Panc1 (cell line): Measurements from ENCODE around the gene CCDC57.

ENCODE experiments used
- CTCF ChIP-seq: fragments of 450-650 bp; IDR thresholded peaks from 2 replicates; pipeline ENCODE4 v1.5.1; 2017; ENCODE audit warnings: mild to moderate bottlenecking
- POLR2AphosphoS5 ChIP-seq: IDR thresholded peaks from 2 replicates; pipeline ENCODE4 v1.6.1; 2012; ENCODE audit warnings: mild to moderate bottlenecking, low read depth, low read length, moderate library complexity
- REST ChIP-seq, 2 experiments: IDR thresholded peaks; 2 replicates each; pipeline ENCODE4 v1.6.1; 2011 to 2012; ENCODE audit warnings: low read depth in 2 of 2, control low read depth in 1 of 2, low read length in 1 of 2, mild to moderate bottlenecking in 1 of 2, moderate library complexity in 1 of 2; ENCODE audit not compliant: insufficient read depth in 1 of 2
- SIN3A ChIP-seq: IDR thresholded peaks from 2 replicates; pipeline ENCODE4 v1.6.1; 2012; ENCODE audit warnings: low read depth, mild to moderate bottlenecking, low read length, moderate library complexity, borderline replicate concordance; ENCODE audit not compliant: insufficient read depth
- TCF7L2 ChIP-seq: IDR thresholded peaks from 2 replicates; pipeline ENCODE4 v1.6.1; 2011; ENCODE audit warnings: mild to moderate bottlenecking, low read depth, low read length, inconsistent platforms

- TF ChIP-seq CTCF, result no peak
- no peak for TF ChIP-seq REST (IDR thresholded peaks at IDR 0.05; ENCODE audit: insufficient read depth in 1 of 2, low read depth in 2 of 2, low read length in 1 of 2)
- TF ChIP-seq SIN3A, result no peak
- no peak for TF ChIP-seq POLR2AphosphoS5
- no peak for TF ChIP-seq TCF7L2
These were observed 102.3 kb downstream of the CCDC57 start for GRCh38 chr17:82110298-82110697.
